ENCODE measurements around the gene MYO1C.
"Not testable (repeated sequence)": the region's sequence is repeated elsewhere in the genome, so short reads cannot be mapped to it uniquely, and the experiment has no call there.

MYO1C gene

GRCh38 chr17:1418476-1418875, 74.0 kb downstream of the MYO1C start:
- not testable (repeated sequence) for DNase-seq

- DNase-seq: no peak
Measured at GRCh38 chr17:1416414-1416813, 76.1 kb downstream of the MYO1C start.

GRCh38 chr17:1414634-1415033, 77.9 kb downstream of the MYO1C start:
- no peak for DNase-seq

Data from CD4-positive, alpha-beta T cell treated with Interleukin-6 for 4 hours (primary cell).